SU-DHL-6 (cell line): ENCODE data around the gene ULK3.

Experiments used
- EZH2phosphoT487 ChIP-seq: fragments of 200-600 bp; sonication (generic), shearing (Covaris generic); conservative IDR thresholded peaks from 2 replicates; pipeline ENCODE4 v1.6.1; 2018; ENCODE audit warnings: mild to moderate bottlenecking, antibody characterized with exemption, low read length, moderate library complexity, mixed read lengths
- TF ChIP-seq, protein P1 (sequence below): fragments of 200-600 bp; sonication (generic); IDR thresholded peaks from one replicate; pipeline ENCODE4 v1.5.1; 2017; ENCODE audit warnings: antibody characterized with exemption, mild to moderate bottlenecking, low read length, moderate library complexity; ENCODE audit not compliant: insufficient read depth, poor library complexity, severe bottlenecking

DNA sequence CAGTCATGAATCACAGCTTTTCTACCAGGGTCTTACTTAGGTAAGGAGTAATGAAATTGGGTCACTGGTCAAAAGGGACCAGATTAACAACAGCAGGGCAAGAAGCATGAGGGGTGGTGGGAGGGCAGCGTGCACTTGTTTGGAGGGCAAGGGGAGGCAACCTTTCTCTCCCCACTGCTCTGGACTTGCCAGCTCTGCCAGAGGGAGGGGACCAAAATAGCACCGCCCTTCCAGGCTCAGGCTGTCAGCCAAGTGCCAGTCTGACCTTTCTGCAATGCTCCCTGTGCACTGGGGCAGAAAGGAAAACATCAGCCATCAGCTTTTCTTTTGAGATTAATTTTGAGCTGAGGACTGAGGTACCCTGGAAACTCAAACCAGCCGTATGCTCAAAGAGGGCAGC lies 4.5 kb upstream of the ULK3 start:
- TF ChIP-seq, protein P1, sequence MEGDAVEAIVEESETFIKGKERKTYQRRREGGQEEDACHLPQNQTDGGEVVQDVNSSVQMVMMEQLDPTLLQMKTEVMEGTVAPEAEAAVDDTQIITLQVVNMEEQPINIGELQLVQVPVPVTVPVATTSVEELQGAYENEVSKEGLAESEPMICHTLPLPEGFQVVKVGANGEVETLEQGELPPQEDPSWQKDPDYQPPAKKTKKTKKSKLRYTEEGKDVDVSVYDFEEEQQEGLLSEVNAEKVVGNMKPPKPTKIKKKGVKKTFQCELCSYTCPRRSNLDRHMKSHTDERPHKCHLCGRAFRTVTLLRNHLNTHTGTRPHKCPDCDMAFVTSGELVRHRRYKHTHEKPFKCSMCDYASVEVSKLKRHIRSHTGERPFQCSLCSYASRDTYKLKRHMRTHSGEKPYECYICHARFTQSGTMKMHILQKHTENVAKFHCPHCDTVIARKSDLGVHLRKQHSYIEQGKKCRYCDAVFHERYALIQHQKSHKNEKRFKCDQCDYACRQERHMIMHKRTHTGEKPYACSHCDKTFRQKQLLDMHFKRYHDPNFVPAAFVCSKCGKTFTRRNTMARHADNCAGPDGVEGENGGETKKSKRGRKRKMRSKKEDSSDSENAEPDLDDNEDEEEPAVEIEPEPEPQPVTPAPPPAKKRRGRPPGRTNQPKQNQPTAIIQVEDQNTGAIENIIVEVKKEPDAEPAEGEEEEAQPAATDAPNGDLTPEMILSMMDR, result no peak
- TF ChIP-seq EZH2phosphoT487, result no peak
